ENCODE measurements around the gene TMEM59. TPM values are rescaled to one million over a fixed set of nuclear protein-coding genes. Genes with fewer than 3 reads are reported as not detected.
"Not testable (repeated sequence)": the region's sequence is repeated elsewhere in the genome, so short reads cannot be mapped to it uniquely, and the experiment has no call there.

TMEM59 gene, protein sequence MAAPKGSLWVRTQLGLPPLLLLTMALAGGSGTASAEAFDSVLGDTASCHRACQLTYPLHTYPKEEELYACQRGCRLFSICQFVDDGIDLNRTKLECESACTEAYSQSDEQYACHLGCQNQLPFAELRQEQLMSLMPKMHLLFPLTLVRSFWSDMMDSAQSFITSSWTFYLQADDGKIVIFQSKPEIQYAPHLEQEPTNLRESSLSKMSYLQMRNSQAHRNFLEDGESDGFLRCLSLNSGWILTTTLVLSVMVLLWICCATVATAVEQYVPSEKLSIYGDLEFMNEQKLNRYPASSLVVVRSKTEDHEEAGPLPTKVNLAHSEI
- total RNA-seq: 366 TPM

DNA sequence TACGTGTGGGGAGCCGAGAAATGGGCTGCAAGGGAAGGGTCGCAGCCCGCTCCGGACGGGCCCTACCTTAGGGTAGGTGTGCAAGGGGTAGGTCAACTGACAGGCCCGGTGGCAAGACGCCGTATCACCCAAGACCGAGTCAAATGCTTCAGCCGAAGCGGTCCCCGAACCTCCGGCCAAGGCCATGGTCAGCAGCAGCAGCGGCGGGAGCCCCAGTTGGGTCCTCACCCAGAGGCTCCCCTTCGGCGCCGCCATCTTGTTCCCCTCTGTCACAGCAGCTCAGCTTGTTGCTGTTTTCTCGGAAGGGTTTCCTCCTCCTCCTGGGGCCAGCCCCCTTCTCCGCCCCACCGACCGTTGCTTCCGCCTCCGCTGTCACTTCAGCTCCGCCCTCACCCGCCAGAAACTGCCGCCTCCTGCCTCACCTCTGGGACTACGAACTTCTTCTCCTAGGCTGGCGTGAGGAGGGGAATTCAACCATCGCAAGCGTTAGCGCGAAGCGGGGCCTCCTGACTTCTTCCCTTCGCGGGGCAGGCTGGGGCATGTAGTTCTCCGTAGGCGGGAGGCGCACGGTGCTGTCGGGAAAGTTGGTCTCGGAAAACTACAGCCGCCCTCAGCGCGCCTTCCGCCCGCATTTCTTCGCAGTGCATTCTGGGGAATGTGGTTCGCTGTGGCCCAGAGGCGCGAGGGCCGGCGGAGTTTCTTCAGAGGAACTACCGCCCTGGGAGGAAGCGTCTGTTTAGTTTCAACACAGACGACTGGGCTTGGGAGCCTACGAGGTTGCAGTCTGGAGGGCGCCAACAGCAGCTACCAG is at the start of gene TMEM59, which contains the start of gene TCEANC2:
Gene TMEM59, minus strand, starts transcription at position 271 of the 811 bp plus-strand sequence. Its CDS starts 16 bp downstream, at position 255.
Gene TCEANC2, plus strand, starts transcription at position 675 of the 811 bp plus-strand sequence. CDS start 815 bp downstream, outside the sequence.
- peak; percentile 99 for DNase-seq (ENCODE audit: low spot score)

DNA sequence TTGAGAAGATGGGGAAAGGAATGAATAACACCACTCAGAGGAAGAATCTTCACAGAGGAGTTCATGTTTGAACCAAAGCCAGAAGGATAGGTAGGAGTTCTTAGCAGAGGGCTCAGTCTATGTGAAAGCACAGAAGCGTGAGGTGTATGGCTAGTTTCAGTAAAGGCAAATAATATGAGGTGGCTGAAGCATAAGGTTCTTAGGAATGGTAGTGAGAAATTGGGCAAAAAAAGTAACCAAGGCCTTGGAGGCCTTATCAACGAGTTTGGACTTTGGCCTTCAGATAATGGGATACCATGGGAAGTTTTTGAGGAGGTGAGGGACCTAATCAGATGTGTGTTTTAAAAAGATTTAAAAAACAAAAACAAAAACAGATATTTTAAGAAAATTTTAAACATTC is 47.5 kb upstream of the TMEM59 start:
- no peak for DNase-seq (ENCODE audit: low spot score)

DNA sequence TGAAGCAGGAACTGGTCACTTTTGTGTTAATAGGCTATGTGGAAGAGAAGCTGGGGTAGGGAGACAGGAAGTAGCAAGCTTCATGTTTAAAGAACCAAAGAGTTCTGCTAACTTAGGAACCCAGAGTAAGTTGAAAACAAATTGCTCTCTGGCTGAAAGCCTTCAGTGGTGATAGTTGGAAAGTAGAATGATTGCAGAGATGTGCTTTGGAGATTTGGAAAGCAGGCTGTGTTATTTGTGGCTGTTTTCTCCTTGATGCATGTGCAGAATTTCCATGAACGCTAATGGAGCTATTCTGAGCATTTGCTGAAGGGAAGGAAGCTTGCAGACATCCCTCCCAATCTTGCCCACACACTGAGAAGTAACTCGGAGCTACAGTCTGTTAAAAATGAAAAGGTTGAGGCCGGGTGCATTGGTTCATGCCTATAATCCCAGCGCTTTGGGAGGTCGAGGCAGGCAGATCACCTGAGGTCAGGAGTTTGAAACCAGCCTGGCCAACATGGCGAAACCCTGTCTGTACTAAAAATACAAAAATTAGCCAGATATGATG is 46.1 kb upstream of the TMEM59 start:
- DNase-seq (ENCODE audit: low spot score): no peak

DNA sequence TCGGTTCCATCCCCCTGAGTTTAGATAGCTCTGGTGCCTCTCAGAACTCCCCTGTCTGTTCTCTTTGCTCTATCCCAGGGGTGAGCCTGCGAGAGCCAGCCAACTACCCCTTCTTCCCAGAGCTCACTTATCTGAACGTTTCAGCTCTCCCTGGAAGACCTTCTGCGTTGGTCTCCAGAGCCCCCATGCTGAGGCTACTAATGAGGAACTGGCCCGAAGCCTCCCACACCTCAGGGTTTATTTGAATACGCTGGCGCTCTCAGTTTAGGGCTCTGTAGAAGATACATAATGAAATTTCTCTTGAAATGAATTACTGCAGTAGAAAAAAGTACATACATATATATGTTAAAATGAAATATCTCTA is 43.9 kb upstream of the TMEM59 start:
- DNase-seq (ENCODE audit: low spot score): no peak

DNA sequence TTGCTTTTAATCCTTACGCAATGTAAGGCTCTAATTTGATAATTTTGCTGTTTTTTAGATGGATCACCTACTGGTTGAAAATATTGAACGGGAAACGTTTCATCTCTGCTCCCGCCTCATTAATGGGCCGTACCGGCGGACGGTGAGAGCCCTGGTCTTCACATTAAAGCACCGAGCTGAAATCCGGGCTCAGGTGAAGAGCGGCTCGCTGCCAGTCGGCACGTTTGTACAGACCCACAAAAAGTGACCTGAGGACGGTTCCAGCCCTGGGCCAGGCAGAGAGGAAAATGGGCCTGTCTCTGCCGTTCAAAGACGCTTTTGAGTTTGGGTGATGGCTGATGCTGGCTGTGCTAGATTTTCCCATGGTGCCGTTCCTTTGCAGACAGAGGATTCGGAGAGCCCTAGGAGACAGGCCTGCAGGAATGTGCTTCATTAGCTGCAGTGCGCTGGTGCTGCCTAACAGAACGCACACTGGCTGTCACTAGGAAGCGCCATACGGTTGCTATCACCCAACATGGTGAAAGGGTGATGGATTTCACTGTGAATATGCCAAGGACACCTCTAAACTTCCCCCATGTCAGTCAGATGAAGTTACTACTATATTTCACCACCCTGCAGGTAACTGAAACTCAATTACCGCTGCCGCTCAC is 43.3 kb upstream of the TMEM59 start:
- no peak for DNase-seq (ENCODE audit: low spot score)

DNA sequence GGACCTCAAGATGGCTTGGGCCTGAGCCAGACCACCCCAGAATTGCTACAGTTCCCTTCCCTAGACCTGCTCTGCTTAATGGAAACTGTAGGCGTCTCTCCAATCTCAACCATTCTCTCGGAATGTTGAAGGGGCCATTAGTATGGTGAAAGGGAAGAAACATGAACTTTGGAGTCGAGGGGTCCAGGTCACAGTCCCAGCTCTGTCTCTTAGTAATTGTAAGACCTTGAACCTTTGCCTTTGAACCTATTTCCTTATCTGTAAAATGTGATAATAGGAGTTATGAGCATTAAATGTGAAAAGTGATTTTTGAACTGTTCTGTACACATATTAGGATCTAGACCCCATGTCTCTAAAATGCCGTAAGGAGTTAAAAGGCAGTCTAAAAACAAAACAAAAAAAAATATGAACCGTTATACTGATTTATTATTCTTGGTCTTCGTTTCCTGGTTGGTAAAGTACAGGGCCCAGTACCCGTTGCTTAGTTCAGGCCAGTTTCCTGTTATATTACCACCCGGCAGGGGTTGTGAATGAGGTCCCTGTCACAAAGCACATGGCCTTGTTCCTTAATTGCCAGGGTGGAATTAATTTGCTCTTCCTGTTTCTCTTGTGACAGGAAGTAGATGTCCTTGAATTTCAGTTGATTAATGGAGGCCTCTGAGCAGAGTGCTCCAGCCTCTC is 42.7 kb upstream of the TMEM59 start:
- DNase-seq (ENCODE audit: low spot score): no peak

DNA sequence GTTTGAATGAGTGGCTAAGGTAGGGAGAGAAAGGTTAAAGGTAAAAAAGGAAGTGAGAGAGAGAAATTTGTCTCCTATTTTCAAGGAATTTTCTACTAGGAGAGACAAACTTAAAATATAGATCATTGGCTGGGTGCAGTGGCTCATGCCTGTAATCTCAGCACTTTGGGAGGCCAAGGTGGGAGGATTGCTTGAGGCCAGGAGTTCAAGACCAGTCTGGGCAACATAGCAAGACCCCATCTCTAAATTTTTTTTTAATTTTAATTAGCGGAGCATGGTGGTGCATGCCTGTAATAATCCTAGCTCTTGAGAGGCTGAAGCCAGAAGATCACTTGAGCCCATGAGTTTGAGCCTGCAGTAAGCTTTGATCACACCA is 41.7 kb upstream of the TMEM59 start:
- not testable (repeated sequence) for DNase-seq (ENCODE audit: low spot score)

DNA sequence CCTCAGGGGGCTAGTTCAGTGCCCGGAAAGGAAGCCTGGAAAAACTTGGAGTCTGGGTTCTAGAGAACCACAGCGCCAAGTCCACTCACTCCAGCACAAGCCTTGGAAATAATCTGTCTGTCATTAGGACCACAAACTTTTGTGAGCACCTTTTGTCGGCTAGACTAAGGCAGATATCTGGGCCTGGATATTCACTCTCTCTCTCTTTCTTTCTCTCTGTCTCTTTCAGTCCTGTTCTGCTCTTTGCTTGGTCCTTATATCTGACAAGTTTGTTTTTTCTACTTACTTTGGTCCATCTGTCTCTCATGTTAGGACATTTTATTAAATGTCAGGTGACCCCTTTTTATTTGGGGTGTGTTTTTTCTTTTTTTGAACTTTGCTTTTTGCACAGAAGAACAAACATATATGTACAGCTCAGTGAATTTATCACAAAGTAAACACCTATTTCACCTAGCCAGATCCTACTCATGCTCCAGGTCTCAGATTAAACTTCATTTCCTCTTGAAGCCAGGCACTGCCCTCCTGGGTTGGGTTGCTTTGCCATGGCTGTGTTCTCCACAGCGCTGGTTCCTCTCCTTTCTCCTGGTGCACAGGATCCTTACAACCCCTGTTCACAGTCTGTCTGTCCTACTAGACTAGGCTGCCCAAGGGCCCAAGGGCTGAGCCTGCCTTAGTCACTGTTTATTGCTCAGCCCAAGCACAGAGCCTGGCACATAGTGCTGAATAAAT is 41.2 kb upstream of the TMEM59 start:
- DNase-seq (ENCODE audit: low spot score): no peak

DNA sequence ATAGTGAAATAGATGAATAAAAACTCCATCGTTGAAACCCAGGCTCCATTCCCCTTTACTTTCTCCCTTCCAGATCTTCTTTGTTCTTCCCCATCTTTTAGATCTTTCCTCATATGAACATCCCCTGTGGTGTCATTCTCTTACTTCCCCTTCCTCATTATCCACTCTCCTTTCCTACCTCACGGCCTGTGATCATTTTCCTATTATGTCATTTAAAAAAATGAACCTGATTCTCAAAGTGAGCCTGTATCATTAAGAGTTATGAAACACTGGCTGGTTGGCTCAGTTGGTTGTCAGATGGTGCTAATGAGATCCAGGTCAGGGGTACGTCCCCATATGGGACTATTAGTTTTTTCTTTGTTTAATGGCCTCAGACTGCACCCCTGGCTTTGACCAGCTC is 38.7 kb upstream of the TMEM59 start:
- no peak for DNase-seq (ENCODE audit: low spot score)

DNA sequence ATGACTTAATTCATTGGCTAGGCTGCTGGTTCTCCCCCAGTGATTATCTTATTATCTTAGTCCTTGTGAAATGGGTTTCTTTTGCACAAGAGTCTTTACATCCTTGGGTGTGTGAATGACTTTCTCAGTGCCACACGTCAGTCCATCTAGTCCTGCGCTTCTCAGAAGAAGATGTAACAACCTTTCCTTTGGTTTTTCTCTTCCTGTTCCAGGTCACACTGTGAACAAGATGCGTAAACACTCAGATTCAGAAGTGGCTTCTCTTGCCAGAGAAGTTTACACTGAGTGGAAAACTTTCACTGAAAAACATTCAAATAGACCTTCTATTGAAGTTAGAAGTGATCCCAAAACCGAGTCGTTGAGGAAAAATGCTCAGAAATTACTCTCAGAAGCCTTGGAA is 35.4 kb upstream of the TMEM59 start:
- no peak for DNase-seq (ENCODE audit: low spot score)

DNA sequence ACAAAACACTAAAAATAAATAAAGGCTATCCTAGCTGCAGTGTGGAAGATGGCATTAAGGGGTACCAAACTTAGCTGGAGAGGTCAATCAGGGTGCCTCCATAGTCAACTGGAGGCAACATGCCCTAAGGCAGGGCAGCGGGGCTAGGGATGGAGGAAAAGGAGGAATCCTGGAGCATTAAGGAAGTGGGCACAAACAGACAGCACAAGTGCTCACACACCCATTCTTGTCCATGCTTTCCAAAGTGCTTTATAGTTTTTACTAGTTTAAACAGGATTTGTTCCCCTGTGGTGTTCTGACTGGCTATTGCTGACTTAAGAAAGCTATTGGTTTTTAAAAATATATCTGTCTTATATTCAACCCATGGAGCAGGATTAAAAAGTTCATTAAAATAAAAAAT is 33.8 kb upstream of the TMEM59 start:
- DNase-seq (ENCODE audit: low spot score): no peak

DNA sequence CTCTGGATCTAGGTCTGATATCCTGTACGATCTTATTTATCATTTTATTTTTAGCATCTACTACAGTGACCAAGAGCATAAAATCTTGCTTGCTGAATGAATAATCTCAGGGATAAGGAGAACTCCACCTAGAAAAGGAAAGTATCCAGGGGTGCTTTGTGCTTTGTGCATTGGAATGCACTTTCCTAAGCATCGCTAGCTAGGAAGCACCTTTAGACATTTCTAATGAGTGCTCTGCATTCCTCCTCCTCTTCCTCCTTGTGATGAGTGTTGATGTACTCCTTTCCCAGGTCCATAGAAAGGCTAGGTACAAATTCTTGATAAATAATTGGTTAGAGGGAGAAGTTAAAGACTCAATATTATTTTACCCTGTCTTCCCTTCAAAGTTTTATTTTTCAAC is 31.8 kb upstream of the TMEM59 start:
- DNase-seq (ENCODE audit: low spot score): no peak

DNA sequence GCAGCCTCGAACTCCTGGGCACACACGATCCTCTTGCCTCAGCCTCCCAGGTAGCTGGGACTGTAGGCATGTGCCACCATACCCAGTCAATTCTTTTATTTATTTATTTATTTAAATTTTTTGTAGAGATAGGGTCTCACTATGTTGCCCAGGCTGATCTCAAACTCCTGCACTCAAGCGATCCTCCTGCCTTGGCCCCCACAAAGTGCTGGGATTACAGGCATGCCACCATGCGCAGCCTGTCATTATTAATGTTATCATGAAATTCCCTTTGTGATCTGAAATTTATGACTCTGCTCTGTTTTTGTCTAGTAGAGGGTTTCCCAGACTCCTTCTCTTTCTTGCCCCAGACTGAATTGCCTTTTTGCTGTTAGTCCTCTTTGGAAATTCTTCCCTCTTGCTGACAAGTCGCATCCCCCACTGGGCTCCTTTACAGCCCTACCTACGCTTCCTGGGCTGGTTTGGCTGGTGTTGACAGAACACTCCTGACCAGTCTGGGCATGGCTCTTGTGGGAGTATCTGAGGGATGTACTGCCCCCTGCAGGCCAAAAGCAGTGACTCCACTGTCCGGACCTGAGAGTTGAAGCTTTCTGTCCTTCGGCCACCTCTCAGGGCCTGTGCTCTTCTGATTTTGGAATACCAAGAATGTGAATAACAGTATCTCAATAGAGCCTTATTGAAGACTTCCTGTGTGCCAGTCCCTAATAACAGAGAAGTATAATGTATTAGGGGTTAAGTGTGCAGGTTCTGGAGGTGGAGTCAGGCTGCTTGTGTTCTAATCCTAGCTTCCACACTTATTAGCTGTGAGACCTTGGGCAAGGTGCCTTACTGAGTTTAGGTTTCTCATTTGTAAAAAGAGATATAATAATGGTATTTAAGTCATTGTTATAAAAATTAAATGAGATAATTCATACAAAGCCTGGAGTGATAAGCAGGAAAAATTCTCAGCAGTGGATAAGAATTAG is 28.6 kb upstream of the TMEM59 start:
- peak; percentile 74 for DNase-seq (ENCODE audit: low spot score)

DNA sequence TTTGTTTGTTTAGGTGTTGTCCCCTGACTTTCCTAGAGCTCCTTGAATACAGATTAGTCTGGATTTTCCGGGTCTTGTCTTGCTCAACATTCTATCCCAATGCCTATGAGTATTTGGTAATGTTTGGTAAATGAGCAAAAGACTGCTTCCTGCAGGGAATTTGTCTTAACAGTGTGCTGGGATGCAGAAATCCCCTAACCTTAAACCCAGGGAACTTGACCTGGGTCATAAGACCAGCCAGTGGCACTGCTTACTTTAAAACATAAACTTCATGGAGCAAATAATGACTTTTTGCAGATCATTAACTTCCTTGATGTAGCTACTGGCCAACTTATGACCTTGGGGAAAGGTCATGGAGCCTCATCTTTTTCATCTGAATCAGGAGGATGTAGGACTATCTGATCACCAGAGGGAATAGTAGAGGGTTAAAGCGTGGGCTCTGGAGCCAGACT is 27.6 kb upstream of the TMEM59 start:
- DNase-seq (ENCODE audit: low spot score): no peak

DNA sequence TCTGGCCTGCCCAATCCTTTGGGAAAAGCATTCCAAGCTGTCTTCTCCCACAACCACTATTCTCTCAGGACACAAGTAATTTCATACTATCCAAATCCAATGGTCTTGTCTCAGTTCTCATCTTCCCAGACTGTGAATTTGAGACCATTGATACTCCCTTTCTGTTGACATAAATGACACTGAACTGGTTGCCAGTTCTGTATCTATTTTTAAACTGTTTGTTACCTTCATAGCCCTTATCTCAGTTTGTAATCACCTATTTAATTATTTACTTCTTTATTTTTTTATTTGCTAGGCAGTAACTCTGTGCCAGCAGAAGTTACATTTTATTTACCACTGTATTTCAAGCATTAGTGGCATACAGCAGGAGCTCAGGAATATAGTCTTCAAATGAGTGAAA is 24.4 kb upstream of the TMEM59 start:
- DNase-seq (ENCODE audit: low spot score): no peak

DNA sequence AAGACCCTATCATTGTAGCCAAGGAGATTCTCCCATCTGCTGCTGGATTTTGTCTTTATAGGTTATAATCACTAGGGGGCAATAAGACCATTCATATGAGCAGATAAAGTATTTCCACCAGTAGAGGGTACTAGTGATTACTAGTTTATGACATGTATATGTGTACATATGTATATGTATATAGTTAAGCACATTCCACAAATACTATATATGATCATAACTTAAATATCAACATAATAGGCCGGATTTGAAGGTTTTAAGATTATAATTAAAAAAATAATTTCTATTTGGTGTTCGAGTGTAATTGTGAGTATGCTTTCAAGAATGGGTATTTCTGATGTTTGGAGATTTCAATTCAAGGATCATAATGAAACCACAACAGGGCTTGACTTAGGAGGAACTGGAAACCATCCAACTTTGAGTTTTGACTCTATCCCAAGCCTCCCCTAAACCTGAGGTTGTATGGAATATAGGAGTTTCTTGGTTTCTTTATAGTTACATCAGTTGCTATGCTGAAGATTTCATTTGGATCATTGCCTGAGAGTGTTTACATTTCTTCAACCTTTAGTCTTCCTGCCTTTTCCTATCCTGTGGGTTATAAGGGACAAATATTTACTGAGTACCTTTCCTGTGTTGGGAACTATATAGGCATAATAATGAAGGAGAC is 17.3 kb upstream of the TMEM59 start:
- DNase-seq (ENCODE audit: low spot score): no peak

DNA sequence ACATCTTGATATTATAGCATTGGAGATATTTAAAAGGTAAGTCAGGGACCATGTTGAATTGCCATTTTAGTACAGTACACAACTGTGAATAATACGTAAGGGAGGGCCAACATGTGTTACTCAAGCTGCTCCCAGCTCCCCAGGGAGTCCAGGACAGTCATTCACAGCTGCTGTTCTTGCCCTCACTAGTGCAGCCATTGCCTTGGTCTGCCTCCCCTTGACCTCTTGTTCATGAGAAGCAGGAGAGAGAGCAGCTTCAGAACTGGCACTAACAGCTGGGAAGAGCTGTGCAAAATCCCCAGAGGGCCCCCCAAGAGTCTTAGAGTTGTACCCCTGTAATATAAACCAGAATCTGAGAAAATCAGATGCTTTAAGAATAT is 16.8 kb upstream of the TMEM59 start:
- DNase-seq (ENCODE audit: low spot score): no peak

DNA sequence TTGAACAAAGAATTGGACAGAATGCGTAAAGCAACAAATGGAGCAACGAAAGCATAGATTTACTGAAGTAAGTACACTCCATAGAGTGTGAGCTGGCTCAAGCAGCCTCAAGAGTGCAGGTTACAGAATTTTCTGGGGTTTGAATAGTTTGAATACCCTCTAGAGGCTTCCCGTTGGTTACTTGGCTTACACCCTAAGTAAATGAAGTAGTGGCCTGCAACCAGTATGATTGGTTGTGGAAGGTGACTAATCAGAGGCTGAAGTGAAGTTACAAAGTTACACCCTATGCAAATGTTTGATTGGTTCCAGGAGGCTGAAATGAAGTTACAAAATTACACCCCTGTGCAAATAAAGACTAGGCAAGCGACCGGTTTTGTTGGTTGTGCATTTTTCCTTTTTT is 11.3 kb upstream of the TMEM59 start:
- DNase-seq (ENCODE audit: low spot score): no peak

DNA sequence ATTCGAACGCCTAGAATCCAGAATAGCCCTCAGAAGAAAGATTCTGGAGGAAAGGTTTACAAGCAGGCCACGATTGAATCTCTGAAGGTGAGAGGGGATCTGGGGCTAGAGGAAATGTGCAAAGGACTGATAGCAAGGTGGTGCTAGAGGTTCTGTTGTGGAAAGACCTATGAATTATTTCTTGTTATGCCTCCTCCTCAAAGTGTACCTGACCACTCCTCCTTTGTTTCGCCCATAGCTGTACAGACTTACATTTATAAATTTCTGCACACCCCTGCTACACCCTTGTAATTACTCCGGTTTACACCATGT is 1.4 kb upstream of the TMEM59 start:
- no peak for DNase-seq (ENCODE audit: low spot score)

All from ureter (tissue), 1 donor.